ENCODE measurements around the gene FN3K. TPM values are rescaled to one million over a fixed set of nuclear protein-coding genes. Genes with fewer than 3 reads are reported as not detected.
A peak's percentile ranks its signal among the peaks of the same experiment; 100 is the strongest.

FN3K gene
- total RNA-seq, 1 donor: 2.9 TPM

DNA sequence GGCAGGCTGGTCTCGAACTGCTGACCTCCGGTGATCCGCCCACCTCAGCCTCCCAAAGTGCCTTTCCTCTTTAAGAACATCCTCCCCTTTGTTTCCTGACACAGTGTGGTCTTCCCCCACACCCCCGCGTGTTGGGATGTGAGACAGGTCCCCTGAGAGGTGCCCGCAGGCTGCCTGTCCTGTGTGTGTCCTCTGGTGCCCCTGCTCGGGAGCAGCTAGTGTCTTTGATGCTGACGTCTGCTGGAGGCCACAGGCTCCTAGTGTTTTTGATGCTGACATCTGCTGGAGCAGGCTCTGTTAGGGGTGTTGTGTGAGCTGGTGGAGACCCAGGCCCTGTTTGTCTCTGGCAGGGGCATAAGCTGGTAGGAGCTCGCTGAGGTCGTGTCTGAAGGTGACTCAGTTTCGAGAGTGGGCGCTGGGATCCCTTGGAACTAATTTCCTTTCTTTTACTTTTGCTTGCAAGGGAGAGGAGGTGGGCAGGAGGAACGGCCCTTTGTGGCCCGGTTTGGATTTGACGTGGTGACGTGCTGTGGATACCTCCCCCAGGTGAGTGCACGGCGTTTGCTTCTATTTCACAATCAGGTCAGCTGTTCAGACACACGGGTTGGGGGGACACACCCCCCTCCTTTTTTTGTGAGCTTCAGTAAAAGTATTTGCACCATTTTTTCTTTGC, 12.9 kb upstream of the FN3K start:
- Histone ChIP-seq H3K27ac (ENCODE audit: low read depth, low read length) (no peak overlapping the region), H3K27me3 (ENCODE audit: insufficient read depth, low read length) (no peaks in the 10 kb centered on the region), H3K79me2 (ENCODE audit: insufficient read depth, low read length) (peaks cover 12% of the 10 kb centered on the region), H2AFZ (ENCODE audit: low read length) (no peak overlapping the region), H3K9me3 (ENCODE audit: low read depth, low read length) (no peaks in the 10 kb centered on the region), H3K4me3 (ENCODE audit: insufficient read depth, low read length) (no peak overlapping the region), H3K4me1 (ENCODE audit: insufficient read depth, low read length) (peaks cover 5% of the 10 kb centered on the region), H3K4me2 (ENCODE audit: insufficient read depth, low read length) (no peak overlapping the region), H3K36me3 (ENCODE audit: insufficient read depth, low read length) (peaks cover 17% of the 10 kb centered on the region), H4K20me1 (ENCODE audit: insufficient read depth, low read length) (peaks cover 7% of the 10 kb centered on the region)
- TF ChIP-seq, protein P1, sequence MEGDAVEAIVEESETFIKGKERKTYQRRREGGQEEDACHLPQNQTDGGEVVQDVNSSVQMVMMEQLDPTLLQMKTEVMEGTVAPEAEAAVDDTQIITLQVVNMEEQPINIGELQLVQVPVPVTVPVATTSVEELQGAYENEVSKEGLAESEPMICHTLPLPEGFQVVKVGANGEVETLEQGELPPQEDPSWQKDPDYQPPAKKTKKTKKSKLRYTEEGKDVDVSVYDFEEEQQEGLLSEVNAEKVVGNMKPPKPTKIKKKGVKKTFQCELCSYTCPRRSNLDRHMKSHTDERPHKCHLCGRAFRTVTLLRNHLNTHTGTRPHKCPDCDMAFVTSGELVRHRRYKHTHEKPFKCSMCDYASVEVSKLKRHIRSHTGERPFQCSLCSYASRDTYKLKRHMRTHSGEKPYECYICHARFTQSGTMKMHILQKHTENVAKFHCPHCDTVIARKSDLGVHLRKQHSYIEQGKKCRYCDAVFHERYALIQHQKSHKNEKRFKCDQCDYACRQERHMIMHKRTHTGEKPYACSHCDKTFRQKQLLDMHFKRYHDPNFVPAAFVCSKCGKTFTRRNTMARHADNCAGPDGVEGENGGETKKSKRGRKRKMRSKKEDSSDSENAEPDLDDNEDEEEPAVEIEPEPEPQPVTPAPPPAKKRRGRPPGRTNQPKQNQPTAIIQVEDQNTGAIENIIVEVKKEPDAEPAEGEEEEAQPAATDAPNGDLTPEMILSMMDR (IDR thresholded peaks at IDR 0.05; ENCODE audit: extremely low read depth, low read depth, low read length): no peak
- peak; percentile 66 for DNase-seq (ENCODE audit: insufficient read length, low spot score, missing footprints)

DNA sequence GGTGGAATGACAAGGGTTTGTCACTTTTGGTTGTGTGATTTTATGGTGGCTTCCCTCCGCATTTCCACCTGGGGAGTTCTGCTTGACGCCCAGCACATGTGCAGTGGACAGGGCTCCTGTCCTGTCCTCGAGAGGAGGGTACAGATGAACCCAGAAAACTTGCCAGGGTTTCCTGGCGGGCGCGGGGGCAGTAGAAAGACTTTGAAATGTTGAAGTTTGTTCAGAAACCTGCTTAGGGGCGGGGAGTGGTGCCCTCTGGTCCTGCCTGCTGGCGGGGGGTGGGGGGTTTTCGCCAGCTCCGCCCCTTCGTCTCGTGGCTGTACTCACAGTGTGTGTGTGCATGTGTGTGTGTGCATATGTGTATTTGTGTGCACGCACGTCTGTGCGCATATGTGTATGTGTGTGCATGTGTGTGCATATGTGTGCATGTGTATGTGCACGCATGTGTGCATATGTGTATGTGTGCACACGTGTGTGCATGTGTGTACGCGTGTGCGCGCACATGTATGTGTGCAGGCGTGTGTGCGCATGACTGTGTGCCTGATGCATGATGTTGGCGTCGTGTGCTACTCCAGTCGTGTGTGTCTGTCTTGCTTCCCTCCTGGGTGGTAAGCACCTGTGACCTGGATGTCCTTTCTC, 12.1 kb upstream of the FN3K start:
- H3K4me3 ChIP-seq (ENCODE audit: insufficient read depth, low read length): no peak overlapping the region
- no peaks in the 10 kb centered on the region for H3K9me3 ChIP-seq (ENCODE audit: low read depth, low read length)
- H3K27me3 ChIP-seq (ENCODE audit: insufficient read depth, low read length): no peaks in the 10 kb centered on the region
- H4K20me1 ChIP-seq (ENCODE audit: insufficient read depth, low read length): peaks cover 8% of the 10 kb centered on the region
- DNase-seq (ENCODE audit: insufficient read length, low spot score, missing footprints): peak; percentile 58
- peaks cover 4% of the 10 kb centered on the region for H3K79me2 ChIP-seq (ENCODE audit: insufficient read depth, low read length)
- no peak overlapping the region for H3K27ac ChIP-seq (ENCODE audit: low read depth, low read length)
- H3K4me1 ChIP-seq (ENCODE audit: insufficient read depth, low read length): no peaks in the 10 kb centered on the region
- H2AFZ ChIP-seq (ENCODE audit: low read length): no peak overlapping the region
- no peak overlapping the region for H3K4me2 ChIP-seq (ENCODE audit: insufficient read depth, low read length)
- peaks cover 17% of the 10 kb centered on the region for H3K36me3 ChIP-seq (ENCODE audit: insufficient read depth, low read length)
- TF ChIP-seq, protein P1 (IDR thresholded peaks at IDR 0.05; ENCODE audit: extremely low read depth, low read depth, low read length): no peak

DNA sequence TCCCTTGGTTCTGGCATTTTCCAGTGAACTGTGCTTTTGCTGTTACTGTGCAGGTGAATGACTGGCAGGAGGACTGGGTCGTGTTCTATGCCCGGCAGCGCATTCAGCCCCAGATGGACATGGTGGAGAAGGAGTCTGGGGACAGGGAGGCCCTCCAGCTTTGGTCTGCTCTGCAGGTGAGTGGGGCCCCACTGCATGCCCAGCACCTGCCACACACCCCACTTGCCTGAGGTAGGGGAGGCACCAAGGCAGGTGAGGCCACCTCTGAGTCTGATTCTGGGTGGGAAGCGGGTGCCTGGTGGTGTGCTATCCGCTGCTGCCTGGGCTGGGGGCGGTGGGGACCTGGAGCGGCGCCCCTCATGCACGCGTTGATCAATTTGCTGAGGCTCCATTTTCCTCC, 9.0 kb upstream of the FN3K start:
- TF ChIP-seq, protein P1 (IDR thresholded peaks at IDR 0.05; ENCODE audit: extremely low read depth, low read depth, low read length): no peak
- Histone ChIP-seq H3K27me3 (ENCODE audit: insufficient read depth, low read length) (no peaks in the 10 kb centered on the region), H3K27ac (ENCODE audit: low read depth, low read length) (no peak overlapping the region), H4K20me1 (ENCODE audit: insufficient read depth, low read length) (peaks cover 4% of the 10 kb centered on the region), H3K4me2 (ENCODE audit: insufficient read depth, low read length) (no peak overlapping the region), H2AFZ (ENCODE audit: low read length) (no peak overlapping the region), H3K4me1 (ENCODE audit: insufficient read depth, low read length) (no peaks in the 10 kb centered on the region), H3K79me2 (ENCODE audit: insufficient read depth, low read length) (no peaks in the 10 kb centered on the region), H3K4me3 (ENCODE audit: insufficient read depth, low read length) (no peak overlapping the region), H3K36me3 (ENCODE audit: insufficient read depth, low read length) (peaks cover 12% of the 10 kb centered on the region), H3K9me3 (ENCODE audit: low read depth, low read length) (no peaks in the 10 kb centered on the region)
- DNase-seq (ENCODE audit: insufficient read length, low spot score, missing footprints): peak; percentile 46

DNA sequence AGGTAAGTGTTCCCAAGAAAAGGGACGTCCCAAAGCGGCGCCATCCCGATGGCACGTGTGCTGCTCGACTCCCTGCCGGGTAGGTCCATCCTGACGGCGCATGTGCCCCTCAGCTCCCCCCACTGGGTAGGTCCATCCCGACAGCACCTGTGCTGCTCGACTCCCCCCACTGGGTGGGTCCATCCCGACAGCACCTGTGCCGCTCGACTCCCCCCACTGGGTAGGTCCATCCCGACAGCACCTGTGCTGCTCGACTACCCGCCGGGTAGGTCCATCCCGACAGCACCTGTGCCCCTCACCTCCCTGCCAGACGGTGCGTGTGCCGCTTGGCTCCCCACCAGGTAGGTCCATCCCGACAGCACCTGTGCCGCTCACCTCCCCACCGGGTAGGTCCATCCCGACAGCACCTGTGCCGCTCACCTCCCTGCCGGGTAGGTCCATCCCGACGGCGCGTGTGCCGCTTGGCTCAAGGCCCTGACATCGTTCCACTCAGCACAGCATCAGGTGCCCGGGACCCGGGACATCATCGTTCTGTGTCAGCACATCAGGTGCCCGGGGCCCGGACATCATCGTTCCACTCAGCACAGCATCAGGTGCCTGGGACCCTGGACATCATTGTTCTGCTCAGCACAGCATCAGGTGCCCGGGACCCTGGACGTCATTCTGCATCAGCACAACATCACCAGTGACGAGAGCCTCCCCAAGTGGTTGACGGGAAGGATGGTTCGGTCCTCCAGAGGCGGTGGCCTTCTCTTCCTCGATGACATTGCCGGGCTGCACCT, 5.7 kb upstream of the FN3K start:
- TF ChIP-seq, protein P1 (IDR thresholded peaks at IDR 0.05; ENCODE audit: extremely low read depth, low read depth, low read length): no peak
- Histone ChIP-seq H2AFZ (ENCODE audit: low read length) (no peak overlapping the region), H3K4me2 (ENCODE audit: insufficient read depth, low read length) (no peak overlapping the region), H3K79me2 (ENCODE audit: insufficient read depth, low read length) (no peaks in the 10 kb centered on the region), H3K9me3 (ENCODE audit: low read depth, low read length) (no peaks in the 10 kb centered on the region), H3K36me3 (ENCODE audit: insufficient read depth, low read length) (peaks cover 7% of the 10 kb centered on the region), H3K4me3 (ENCODE audit: insufficient read depth, low read length) (no peak overlapping the region), H3K27ac (ENCODE audit: low read depth, low read length) (no peak overlapping the region), H4K20me1 (ENCODE audit: insufficient read depth, low read length) (peaks cover 4% of the 10 kb centered on the region), H3K27me3 (ENCODE audit: insufficient read depth, low read length) (no peaks in the 10 kb centered on the region), H3K4me1 (ENCODE audit: insufficient read depth, low read length) (no peaks in the 10 kb centered on the region)
- DNase-seq (ENCODE audit: insufficient read length, low spot score, missing footprints): peak; percentile 73

Data from osteoblast (primary cell).